Esophagus (tissue), 2 donors: Measurements from ENCODE around the gene SUGP1. TPM values are rescaled to one million over a fixed set of nuclear protein-coding genes. Genes with fewer than 3 reads are reported as not detected.

Source experiments
- H3K27ac ChIP-seq, 2 donors: one replicate each; pipeline ENCODE4 v1.5.1; 2013; ENCODE audit warnings: low read depth in 2 of 2, mild to moderate bottlenecking in 2 of 2, inconsistent platforms in 1 of 2, low read length in 1 of 2, moderate library complexity in 1 of 2
- H3K27me3 ChIP-seq, 2 donors: one replicate each; pipeline ENCODE4 v1.6.1; 2013; ENCODE audit warnings: low read length in 2 of 2, control low read depth in 1 of 2, mild to moderate bottlenecking in 1 of 2; ENCODE audit not compliant: insufficient read depth in 2 of 2, control insufficient read depth in 1 of 2
- H3K36me3 ChIP-seq, 2 donors: one replicate each; pipeline ENCODE4 v1.6.1; 2013; ENCODE audit warnings: low read length in 1 of 2; ENCODE audit not compliant: control insufficient read depth in 2 of 2, insufficient read depth in 2 of 2
- H3K4me1 ChIP-seq, 2 donors: one replicate each; pipeline ENCODE4 v1.6.1; 2013; ENCODE audit warnings: low read length in 1 of 2; ENCODE audit not compliant: control insufficient read depth in 2 of 2, insufficient read depth in 2 of 2
- H3K4me3 ChIP-seq, 2 donors: one replicate each; pipeline ENCODE4 v1.5.1; 2013; ENCODE audit warnings: low read length in 2 of 2, mild to moderate bottlenecking in 2 of 2, low read depth in 1 of 2, moderate library complexity in 1 of 2
- H3K9me3 ChIP-seq, 2 donors: one replicate each; pipeline ENCODE4 v1.6.1; 2013; ENCODE audit warnings: mild to moderate bottlenecking in 2 of 2, low read depth in 1 of 2, low read length in 1 of 2, moderate library complexity in 1 of 2; ENCODE audit not compliant: control insufficient read depth in 2 of 2, insufficient read depth in 1 of 2
- WGBS, 2 donors: extraction: QIAGEN DNeasy Blood & Tissue Kit; methylation state at CpG; one replicate each; pipeline ENCODE4 v1.1.7; 2013; 5-methylcytosine and 5-hydroxymethylcytosine counted together
- polyA plus RNA-seq, 2 donors: library from polyadenylated mRNA; stranded (reverse); fragments of 200-250 nt; gene quantifications; one replicate each; pipeline ENCODE4 v1.2.3, GENCODE V29; 2013
- donor health status: healthy with polysubstance abuse.
- donor health status: Bipolar disorder and iron deficiency.

SUGP1 gene
- polyA plus RNA-seq, 2 donors, result 27.8 to 42.6 TPM

DNA sequence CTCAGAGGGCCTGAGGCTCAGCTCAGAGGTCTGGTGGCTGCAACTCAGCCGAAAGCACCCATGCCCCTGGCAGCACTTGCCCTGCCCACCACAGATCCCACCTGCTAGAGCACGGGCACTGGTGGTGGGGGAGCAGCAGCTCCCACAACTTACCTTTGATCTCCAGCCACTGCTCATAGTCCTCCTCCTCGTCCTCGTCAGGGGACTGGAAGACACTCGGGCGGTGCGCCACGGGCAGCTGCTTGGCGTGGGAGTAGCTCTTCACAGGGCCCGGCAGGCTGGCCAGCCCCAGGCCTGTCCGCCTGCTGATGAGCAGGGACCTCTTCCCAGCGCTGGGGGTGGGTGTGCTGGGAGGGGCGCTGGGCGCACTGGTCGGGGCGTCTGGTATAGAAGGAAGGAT is 14.6 kb downstream of the SUGP1 start:
- Histone ChIP-seq H3K36me3 (peaks cover 13 to 55% of the 10 kb centered on the region in 2 donors), H3K27me3 (no peaks in the 10 kb centered on the region), H3K4me1 (no peaks in the 10 kb centered on the region), H3K9me3 (no peaks in the 10 kb centered on the region), H3K4me3 (no peak overlapping the region), H3K27ac (no peak overlapping the region)
- 94 to 95% methylated on average over 16 of the region's 16 CpGs for WGBS, 2 donors

DNA sequence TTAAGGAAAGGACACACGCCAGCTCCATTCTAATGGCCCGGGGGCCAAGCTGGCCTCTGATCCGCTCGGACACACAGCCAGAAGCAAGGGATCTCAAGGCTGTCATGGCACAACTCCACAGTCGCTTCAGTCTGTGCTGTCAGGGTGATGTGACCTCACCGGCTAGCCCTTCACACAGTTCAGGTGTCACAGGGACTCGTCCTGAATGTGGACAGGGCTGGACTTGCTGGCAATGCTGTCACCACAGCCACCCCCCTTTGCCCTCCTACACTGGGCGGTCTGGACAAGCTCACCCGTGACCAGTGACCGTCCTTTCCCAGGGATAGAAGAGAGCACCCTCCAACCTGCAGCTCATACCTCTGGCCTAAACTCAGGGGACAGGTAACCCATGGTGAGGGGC is 15.2 kb downstream of the SUGP1 start:
- Histone ChIP-seq H3K4me3 (no peak overlapping the region), H3K27me3 (no peaks in the 10 kb centered on the region), H3K9me3 (no peaks in the 10 kb centered on the region), H3K4me1 (no peaks in the 10 kb centered on the region), H3K36me3 (peaks cover 13 to 58% of the 10 kb centered on the region in 2 donors), H3K27ac (no peak overlapping the region)
- WGBS, 2 donors, result 93 to 95% methylated on average over 10 of the region's 10 CpGs

DNA sequence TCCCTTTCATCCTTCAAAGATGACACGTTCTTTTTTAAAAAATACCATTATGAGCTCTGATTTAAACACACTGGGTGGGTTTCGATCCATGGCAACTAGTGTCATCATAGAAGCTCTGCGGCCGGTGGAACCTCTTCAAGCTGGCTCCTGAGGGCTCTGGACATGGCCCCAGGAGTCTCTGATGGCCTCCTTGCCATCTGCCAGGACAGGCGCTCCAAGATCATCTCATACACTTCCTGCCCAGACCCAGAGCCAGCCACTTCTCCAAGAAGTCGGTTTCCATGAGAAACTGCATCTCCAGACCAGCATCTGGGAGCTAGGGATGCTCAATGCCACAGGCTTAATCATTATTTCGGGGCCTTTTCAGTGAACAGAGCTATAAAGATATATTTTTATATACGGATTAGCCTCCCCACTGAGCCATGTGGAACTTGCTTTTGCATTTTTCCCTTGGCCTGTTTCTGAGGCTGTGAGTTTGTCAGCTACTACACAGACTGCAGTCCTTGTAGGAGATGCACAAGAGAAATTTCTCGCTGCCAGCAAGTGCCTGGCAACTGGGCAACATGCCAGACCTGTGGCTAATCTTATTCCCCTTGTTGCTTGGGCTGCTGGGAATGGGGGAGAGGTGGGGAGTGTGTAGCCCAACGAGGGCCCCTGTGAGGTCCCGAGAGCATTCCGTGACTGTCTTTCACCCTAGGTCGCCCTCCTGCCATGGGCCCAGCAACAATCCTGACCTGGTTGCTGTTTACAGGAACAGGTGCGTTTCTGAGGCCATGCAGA is 15.9 kb downstream of the SUGP1 start:
- Histone ChIP-seq H3K36me3 (peaks cover 13 to 54% of the 10 kb centered on the region in 2 donors), H3K4me1 (no peaks in the 10 kb centered on the region), H3K27ac (no peak overlapping the region), H3K9me3 (no peaks in the 10 kb centered on the region), H3K27me3 (no peaks in the 10 kb centered on the region), H3K4me3 (no peak overlapping the region)
- WGBS, 2 donors, result 91% methylated on average over 14 of the region's 14 CpGs

DNA sequence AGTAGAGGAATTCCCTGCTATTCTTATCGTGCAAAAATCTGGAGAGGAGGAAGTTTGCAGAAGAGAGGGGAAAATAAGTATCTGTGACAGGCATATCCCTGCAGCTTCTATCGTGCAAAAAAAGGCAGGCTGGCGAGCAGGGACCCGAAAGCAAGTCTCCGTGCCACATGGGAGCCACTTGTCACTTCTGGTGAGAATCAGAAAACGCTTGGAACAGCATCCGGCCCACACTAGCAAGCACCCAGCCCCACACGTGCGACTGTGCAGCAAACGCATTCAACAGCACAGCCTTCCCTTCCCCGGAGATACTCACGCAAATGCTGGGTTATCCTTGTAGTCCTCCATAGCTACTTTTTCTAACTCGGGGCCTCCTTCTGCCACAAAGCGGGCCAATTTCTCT is 16.9 kb downstream of the SUGP1 start:
- WGBS, 2 donors, result 93 to 95% methylated on average over 14 of the region's 14 CpGs
- Histone ChIP-seq H3K4me1 (no peaks in the 10 kb centered on the region), H3K27ac (no peak overlapping the region), H3K27me3 (no peaks in the 10 kb centered on the region), H3K9me3 (no peaks in the 10 kb centered on the region), H3K36me3 (peaks cover 13 to 49% of the 10 kb centered on the region in 2 donors), H3K4me3 (no peak overlapping the region)

DNA sequence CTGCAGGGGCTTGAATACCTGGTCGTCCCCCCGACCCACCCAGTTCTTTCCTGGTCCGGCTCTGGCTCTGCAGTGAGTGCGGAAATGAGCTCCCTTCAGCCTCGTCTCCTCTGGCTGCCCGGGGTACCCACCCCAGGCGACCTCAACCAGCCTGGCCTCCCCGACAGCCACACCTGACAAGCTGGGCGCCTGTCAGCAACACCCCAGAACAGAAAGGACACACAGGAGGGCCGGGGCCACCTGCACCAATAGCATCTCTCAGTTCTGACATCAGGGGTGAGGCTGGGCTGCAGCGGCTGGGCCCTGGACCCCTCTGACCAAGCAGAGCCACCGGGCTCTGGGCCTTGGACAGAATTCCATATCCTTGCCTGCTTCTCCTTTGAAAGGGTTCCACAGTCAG is 19.7 kb downstream of the SUGP1 start:
- peaks cover 10 to 50% of the 10 kb centered on the region in 2 donors for H3K36me3 ChIP-seq
- H3K4me1 ChIP-seq, result no peaks in the 10 kb centered on the region
- no peaks in the 10 kb centered on the region for H3K27me3 ChIP-seq
- H3K4me3 ChIP-seq, result no peak overlapping the region
- H3K27ac ChIP-seq, result no peak overlapping the region
- WGBS, 2 donors, result 96 to 97% methylated on average over 12 of the region's 12 CpGs
- H3K9me3 ChIP-seq, result no peaks in the 10 kb centered on the region

DNA sequence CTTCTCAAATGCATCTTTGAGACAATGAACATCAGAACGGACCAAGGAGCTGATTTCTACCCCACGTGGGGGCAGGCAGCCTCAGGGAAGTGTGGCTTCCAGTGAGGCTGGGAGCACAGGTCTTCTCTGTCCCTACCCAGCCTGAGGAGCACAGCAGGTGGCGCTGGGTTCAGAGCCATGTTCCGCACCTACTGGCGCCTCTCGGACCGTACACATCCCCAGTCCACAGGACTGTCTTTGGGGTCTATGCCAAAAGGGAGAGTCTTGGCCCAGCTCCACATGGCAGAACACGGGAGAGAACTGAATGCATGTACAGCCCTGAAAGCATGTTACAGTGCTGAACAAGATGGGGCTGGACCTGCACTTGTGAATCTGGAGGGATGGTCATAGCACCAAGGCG is 22.6 kb downstream of the SUGP1 start:
- no peaks in the 10 kb centered on the region for H3K9me3 ChIP-seq
- 63 to 64% methylated on average over 9 of the region's 9 CpGs for WGBS, 2 donors
- H3K4me3 ChIP-seq, result no peak overlapping the region
- no peak overlapping the region for H3K27ac ChIP-seq
- H3K27me3 ChIP-seq, result no peaks in the 10 kb centered on the region
- H3K36me3 ChIP-seq, result peaks cover 10 to 35% of the 10 kb centered on the region in 2 donors
- H3K4me1 ChIP-seq, result no peaks in the 10 kb centered on the region

DNA sequence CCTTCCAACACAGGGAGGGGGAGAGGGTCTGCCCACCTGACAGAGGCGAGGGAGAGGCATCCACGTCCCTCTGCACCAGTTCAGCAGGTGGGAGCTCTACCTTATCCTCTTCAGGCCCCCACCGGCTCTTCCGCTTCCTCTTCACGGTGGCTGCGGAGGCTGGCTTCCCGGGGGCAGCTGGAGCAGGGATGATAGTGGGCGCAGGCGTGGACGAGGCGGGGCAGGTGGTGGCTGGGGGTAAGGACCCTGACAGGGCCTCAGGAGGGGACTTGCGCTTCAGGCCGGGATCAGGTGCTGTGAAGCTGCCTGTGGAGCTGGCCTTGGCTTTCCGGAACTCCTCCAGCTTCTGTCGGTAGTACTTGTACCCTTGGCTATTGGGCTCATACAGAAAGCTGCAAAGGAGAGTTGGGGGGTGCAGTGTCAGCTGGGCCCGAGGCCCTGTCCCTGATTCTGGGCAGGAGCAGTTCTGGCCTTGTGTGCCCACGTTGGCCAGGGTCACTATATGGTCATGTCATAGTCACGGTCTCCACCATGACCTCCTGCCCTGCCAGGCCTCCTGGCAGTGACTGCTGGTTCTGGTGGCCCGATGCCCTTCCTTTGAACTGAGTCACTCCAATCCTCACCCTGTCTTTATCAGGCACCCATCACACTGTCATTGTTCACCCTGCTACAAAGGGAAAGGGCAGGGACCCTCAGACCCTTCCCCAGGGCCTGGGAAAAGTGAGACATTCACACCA is 23.2 kb downstream of the SUGP1 start:
- Histone ChIP-seq H3K27me3 (no peaks in the 10 kb centered on the region), H3K9me3 (no peaks in the 10 kb centered on the region), H3K27ac (no peak overlapping the region), H3K36me3 (peaks cover 9 to 30% of the 10 kb centered on the region in 2 donors), H3K4me1 (no peaks in the 10 kb centered on the region), H3K4me3 (no peak overlapping the region)
- WGBS, 2 donors, result 90 to 92% methylated on average over 19 of the region's 19 CpGs

DNA sequence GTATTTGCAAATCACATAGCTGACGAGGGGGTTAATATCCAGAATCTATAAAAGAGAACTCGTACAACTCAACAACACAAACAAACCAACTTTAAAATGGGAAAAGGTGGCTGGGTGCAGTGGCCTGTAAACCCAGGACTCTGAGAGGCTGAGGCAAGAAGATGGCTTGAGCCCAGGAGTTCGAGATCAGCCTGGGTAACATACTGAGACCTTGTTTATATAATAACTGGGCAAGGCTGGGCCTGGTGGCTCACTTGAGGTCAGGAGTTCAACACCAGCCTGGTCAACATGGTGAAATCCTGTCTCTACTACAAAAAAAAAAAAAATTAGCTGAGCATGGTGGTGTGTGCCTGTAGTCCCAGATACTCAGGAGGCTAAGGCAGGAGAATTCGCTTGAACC is 25.4 kb downstream of the SUGP1 start:
- H3K4me1 ChIP-seq, result no peaks in the 10 kb centered on the region
- H3K27ac ChIP-seq, result no peak overlapping the region
- H3K9me3 ChIP-seq, result no peaks in the 10 kb centered on the region
- H3K4me3 ChIP-seq, result no peak overlapping the region
- peaks cover 0 to 16% of the 10 kb centered on the region in 2 donors for H3K36me3 ChIP-seq
- no peaks in the 10 kb centered on the region for H3K27me3 ChIP-seq
- WGBS, 2 donors, result 88 to 89% methylated on average over 4 of the region's 4 CpGs

DNA sequence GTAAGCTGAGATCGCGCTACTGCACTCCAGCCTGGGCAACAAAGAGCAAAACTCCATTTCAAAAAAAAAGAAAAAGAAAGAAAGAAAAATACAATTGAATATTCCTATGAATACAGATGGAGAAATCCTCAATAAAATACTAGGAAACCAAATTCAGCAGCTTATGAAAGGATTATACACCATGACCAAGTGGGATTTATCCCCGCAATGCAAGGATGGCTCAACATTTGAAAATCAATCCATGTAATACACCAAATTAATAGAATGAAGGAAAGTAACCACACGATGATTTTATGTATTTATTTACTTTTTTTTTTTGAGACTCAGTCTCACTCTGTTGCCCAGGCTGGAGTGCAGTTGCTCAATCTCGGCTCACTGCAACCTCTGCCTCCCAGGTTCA is 27.7 kb downstream of the SUGP1 start:
- WGBS, 2 donors, result 98 to 99% methylated on average over 5 of the region's 5 CpGs
- Histone ChIP-seq H3K4me1 (no peaks in the 10 kb centered on the region), H3K4me3 (no peak overlapping the region), H3K36me3 (peaks cover 0 to 16% of the 10 kb centered on the region in 2 donors), H3K27ac (no peak overlapping the region), H3K27me3 (no peaks in the 10 kb centered on the region), H3K9me3 (no peaks in the 10 kb centered on the region)
